NCI-H1105 (cell line): ENCODE data around the gene CFAP45.

Source experiments
- DNase-seq: peaks from one replicate; lab custom pipeline; 2025; lab: John Stamatoyannopoulos, UW

The CFAP45 gene

DNA sequence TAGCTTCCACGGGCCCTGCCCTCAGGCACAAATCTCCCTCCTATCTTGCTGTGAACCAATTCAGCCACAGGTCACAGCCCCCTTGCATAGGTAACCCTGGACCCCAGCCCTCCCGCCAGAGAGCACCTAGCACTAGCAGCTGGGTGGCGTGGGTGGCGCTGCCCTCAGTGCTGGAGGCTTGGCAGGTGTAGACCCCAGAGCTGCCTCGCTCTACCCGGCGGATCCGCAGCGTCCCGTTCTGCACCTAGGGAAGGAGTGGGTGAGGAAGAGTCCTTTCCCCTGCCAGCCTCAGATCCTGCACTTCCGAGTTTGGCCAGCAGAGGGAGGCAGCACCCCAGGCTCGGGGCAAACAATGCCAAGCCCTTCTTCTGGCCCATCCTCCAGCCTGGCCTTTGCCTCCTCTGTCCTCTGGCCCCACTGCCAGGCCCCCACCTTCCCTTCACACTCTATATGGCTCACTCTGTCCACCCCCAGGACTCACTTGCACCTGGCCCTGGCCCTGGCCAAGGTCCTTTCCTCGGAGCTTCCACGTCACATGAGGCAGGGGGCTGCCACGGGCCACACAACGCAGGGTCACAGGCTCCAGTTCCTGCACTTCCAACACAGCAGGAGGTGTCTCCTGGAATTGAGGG lies 36.4 kb upstream of the CFAP45 start:
- DNase-seq, result no peak

DNA sequence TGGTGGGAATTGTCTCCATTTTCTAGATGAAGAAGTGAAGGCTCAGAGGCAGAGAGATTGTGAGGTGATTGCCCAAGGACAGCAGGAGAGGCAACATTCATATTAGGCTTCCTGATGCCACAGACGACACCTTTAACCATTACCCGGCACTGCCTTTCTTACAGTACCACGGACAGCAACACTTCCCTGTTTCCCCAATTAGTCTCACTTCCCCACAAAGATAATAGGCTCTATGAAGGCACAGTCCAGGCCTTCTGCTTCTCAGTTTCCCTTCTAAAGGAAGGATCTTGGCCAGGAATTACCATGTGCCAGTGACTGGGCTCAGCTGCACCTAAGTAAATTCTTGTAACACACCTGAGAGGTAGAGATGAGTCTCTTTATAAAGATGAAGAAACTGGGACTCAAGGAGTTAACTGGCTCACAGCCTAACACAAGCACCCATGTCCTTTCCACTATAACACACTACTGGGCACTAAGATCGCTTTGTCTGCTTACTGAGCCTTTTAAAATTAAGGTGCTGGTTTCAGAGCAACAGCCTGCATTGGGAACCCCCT lies 35.8 kb upstream of the CFAP45 start:
- DNase-seq, result no peak

- no peak for DNase-seq
Observed at GRCh38 chr1:159935305-159935704, 35.3 kb upstream of the CFAP45 start.

GRCh38 chr1:159934136-159935039 lies 34.4 kb upstream of the CFAP45 start:
- DNase-seq, result no peak

- DNase-seq, result no peak
Observed at GRCh38 chr1:159933347-159933746, 33.4 kb upstream of the CFAP45 start.

DNA sequence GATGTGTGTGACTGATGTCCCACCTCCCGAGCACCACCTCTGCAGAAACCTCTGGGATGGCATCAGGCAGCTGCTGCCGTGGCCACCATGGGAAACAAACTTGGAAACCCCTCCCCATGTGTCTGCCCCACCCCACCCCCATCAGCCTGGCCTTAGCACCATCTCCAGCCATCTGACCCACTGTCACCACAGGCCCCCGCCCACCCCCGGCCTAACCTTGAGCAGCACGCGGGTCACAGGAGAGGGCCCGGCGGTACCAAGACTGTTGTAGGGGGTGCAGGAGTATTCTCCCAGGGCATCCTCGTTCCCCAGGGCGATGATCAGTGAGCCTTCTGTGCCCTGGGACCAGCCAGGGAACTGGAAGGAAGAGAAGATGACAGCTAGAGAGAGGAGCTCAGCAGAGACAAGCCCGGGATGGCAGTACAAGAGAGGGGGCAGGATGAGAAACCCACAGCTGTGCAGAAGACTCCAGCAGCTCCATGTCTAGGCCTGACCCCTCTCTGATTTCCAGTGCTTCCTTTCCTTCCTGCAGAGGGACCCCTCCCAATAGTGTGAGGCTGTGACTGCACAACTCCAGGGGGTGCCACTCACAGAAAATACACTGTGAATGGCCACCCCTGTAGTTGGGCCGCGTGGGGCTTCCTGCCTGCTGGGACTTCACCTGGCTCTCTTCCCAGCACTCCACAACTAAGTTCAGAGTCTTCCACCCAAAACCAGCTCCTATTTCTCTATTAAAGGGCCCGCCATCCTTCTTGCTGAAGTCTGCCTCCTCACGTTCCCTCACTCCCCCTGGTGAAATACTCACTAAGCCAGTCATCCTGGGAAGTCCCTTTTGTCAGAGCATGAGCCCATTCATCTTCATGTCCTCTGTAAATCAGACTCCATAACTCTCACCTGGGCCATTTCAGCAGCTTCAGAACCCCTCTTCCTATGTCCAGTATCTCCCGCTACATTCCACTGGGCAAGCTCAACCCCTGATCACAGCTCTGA lies 32.6 kb upstream of the CFAP45 start:
- DNase-seq, result no peak

GRCh38 chr1:159931795-159932173 lies 31.8 kb upstream of the CFAP45 start:
- DNase-seq, result no peak

DNA sequence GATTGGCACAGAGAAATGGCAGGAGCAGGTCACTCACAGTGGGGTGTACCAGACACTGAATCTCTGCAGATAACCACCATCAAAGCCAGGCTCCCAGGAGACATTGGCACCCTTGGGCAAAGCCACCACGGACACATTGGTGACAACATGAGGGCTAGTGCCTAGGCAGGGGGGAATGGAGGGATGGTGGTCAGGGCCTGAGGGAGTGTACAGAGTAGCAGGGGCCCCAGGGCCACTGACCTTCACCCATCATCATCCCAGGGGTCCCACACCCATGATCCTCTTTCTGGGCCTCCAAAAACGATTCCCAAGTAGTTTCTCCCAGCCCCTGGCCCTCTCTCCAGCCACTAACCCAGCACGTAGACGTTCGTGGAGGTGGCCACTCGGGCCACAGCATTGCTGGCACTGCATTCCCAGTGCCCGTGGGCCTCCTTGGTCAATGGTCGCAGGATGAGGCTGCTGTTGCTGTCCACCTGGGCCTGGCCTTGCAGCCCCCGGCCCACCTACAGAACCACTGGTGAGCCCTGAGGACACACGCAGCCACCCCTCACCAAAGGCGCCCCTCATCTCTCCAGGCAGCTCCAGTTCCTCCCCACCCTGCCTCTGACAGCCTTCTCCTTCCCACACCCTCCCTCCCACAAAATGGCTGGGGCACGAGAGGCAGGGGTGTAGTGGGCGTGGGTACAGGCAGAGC lies 31.3 kb upstream of the CFAP45 start:
- no peak for DNase-seq

DNA sequence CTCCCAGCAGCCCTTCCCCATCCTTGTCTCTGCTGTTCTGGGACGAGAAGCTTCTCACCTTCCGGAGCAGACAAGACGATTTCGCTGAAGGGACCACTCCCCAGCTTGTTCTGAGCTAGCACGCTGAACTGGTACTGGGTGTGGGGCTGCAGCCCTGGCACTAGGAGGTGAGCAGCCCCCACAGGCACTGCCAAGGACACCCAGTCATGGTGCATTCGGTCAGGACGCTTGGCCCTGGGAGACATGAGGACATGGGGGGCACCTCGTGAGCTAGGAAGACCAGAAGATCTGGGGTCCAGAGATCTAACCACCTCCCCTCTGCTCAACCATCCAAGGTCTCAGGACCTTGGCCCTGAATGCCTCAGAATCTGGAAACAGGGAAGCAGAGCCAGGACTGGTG lies 30.7 kb upstream of the CFAP45 start:
- DNase-seq, result no peak

DNA sequence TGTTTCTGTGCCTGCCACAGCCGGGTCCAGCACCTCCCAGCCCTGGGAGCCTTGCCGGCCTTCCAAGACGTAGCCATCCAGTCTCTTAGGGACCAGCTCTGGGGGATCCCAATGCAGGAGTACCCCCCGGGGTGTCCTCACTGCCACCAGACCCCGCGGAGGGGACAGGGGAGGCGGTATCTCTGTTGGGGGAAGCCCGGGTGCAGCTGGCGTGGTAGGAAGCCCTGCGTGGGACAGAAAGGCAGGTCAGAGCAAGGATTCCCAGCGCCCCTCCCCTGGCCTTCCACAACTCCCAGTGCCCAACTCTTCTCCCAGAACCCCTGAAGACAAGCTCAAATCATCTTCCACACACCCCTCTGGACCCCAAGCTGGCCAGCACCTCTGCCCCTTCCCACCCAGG lies 30.3 kb upstream of the CFAP45 start:
- DNase-seq, result no peak

DNA sequence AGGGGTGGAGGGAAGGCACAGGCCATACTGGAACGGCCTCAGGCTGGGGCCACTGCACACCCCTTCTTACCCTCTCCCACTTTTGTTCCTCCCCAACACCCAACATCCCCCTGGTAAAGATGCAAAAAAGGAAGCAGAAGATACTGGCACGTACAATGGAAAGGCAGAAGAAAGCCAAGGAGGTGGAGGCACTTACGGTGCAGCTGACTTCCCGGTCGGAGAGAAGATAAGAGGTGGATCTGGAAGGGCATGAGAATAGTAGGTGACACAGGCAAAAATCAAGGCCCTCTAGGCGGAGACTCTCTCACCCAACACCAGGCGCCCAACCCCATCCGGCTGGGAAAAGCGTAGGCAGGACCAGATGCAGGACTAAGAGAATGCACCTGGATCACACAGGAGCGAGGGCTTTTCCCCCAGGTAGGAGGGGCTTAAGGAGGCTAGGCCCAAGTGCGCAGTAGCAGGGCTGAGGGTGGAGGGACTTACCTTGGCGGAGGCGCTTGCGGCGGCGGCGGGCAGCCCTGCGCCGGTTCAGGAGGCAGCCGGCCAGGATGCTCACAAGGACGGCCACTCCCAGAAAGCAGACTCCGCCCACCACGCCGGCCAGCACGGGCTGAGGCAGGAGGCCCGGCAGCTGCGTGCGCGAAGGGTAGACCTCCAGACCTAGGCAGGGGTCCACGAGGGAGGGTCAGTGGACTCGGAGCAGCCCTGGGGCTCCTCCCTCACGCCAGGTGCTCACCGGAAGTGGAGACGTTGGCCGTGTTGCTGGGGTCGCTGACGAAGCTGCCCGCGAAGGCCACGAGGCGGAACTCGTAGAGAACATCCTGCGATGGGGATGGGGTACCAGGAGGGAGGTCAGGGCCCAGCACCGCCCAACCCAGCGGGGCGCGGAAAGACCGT lies 29.4 kb upstream of the CFAP45 start:
- no peak for DNase-seq

GRCh38 chr1:159928491-159929050 lies 28.6 kb upstream of the CFAP45 start:
- DNase-seq, result no peak

GRCh38 chr1:159927849-159928431 lies 28.0 kb upstream of the CFAP45 start:
- no peak for DNase-seq

GRCh38 chr1:159927211-159927848 lies 27.4 kb upstream of the CFAP45 start:
- no peak for DNase-seq

DNA sequence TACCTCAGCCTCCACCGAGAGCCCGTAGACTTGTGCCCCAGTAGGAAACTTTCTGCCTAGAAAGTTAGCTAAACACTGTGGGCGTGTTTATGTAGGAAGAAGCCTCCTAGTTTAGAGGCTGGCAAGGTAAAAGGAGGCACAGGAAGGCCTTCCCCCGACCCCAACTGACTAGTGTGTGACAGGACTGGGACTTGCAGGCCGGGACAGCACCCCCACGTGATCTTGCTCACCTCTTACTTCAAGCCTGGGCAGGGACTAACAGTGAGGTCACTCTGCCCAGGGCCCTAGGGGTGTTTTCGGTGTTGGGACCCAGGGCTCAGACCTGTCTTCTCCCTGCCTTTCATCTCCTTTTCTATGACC lies 25.7 kb upstream of the CFAP45 start:
- DNase-seq, result no peak

DNA sequence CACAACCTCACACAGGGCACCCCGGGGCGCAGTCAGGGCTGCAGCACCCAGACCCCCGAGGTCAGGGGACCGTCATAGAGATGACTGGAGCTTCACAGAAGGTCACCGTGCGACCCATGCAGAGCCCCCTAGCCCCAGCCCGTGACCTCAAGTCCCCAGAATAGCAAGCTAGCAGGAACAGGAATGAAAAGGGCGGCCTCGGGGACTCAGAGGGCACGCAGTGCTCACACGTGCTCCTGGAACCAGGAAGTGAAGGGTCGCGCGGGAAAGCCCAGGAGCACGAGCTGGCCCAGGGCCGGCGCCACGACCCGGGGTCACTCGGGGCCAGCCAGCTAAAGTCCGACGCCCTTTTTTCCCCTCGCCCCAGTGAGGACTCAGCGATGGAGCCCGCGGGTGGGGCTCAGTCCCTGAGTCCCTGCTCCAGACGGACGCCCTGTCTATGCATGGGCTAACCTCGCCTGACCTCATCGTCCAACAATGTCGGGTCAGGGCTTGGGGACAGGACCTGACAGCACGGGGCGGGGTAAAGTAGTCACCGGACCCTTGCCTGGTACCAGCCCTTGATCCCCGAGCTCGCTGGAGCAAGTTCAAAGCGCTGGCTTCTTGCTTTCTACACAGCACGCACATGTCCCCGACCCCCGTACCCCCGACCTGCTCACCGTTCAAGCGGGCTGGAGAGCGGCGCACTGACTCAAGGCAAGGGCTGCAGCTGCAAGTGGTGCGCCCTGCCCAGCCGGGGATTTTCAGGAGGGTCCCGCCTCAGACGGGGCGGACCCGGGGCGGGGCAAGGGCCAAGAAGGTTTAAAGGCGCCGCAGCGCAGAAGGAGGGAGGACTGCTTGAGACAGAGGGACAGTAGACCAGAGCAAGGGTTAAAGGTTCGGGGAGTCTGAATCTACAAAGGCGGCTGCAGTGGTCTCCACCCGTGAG lies 25.1 kb upstream of the CFAP45 start, which contains the start of gene TAGLN2:
Gene TAGLN2, minus strand, starts transcription at position 717 of the 928 bp plus-strand sequence. CDS start 4,998 bp downstream, outside the sequence.
- peak; percentile 73 for DNase-seq

DNA sequence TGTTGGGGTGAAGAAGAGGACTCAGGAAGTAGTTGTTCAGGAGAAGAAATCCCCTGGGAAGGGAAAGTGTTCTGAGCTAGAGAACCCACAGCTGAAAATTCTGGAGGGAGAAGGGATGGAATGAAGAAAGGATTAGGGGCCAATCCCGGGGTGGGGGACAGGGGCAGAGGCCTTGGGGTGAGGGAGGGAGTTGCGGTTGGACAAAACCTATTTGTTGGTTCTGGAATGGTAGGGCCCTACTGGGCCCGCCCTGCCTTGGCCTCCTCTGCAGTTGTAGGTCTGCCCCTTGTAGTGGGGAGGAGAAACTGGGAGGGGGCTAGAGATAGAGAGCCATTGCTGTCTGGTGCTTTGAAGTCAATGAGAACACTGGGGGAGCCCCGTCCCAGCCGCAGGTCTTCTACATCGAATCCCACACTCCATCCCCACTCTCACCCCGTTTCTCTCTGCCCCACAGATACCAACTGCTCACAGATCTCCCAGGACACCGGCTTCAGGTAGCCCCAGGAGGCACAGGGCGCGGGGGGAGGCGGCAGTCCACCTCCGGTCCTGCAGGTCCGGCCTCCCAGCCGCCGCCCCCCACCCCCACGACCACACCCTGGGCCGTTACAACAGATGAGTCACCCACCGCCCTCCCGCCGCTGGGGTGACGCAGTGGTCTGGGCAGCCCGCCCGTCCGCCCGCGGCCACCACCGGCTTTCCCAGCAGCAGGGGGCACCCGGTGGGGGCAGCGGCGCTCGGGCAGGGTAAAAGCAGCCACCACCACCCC lies 24.2 kb upstream of the CFAP45 start:
- no peak for DNase-seq
